Epithelial cell of esophagus (primary cell): ENCODE measurements around the gene ASCC3.

Source experiments
- DNase-seq: peaks from one replicate; pipeline ENCODE4 v3.0.0; 2010; ENCODE audit warnings: low read depth
- H3K4me3 ChIP-seq: 2 replicates; pipeline ENCODE4 v1.5.1; 2011; ENCODE audit warnings: mild to moderate bottlenecking, low read length, control low read depth
- TF ChIP-seq, protein P1 (sequence below): IDR thresholded peaks from 2 replicates; pipeline ENCODE4 v1.5.1; 2011; ENCODE audit warnings: low read depth, mild to moderate bottlenecking, low read length, control low read depth, inconsistent platforms; ENCODE audit not compliant: insufficient read depth; ENCODE audit errors: missing control alignments

ASCC3 gene

DNA sequence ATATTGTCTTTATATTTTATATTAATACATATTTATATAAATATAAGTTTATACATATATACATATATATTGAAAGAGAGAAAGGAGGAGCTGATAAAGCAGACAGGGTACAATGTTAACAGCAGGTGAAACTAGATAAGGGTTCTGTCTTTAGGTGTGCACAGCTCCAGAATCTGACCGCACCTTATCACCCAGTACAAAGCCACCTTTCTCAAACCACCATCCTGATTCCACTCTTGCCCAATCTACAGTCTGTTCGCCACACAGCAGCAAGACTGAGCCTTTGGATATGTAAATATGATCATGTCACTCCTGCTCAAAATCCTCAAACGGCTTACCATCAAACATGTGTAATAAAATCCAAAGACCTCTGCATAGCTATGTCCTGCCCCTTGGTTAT, 34.7 kb upstream of the ASCC3 start:
- TF ChIP-seq, protein P1, sequence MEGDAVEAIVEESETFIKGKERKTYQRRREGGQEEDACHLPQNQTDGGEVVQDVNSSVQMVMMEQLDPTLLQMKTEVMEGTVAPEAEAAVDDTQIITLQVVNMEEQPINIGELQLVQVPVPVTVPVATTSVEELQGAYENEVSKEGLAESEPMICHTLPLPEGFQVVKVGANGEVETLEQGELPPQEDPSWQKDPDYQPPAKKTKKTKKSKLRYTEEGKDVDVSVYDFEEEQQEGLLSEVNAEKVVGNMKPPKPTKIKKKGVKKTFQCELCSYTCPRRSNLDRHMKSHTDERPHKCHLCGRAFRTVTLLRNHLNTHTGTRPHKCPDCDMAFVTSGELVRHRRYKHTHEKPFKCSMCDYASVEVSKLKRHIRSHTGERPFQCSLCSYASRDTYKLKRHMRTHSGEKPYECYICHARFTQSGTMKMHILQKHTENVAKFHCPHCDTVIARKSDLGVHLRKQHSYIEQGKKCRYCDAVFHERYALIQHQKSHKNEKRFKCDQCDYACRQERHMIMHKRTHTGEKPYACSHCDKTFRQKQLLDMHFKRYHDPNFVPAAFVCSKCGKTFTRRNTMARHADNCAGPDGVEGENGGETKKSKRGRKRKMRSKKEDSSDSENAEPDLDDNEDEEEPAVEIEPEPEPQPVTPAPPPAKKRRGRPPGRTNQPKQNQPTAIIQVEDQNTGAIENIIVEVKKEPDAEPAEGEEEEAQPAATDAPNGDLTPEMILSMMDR, result no peak
- no peak overlapping the region for H3K4me3 ChIP-seq
- DNase-seq, result no peak

DNA sequence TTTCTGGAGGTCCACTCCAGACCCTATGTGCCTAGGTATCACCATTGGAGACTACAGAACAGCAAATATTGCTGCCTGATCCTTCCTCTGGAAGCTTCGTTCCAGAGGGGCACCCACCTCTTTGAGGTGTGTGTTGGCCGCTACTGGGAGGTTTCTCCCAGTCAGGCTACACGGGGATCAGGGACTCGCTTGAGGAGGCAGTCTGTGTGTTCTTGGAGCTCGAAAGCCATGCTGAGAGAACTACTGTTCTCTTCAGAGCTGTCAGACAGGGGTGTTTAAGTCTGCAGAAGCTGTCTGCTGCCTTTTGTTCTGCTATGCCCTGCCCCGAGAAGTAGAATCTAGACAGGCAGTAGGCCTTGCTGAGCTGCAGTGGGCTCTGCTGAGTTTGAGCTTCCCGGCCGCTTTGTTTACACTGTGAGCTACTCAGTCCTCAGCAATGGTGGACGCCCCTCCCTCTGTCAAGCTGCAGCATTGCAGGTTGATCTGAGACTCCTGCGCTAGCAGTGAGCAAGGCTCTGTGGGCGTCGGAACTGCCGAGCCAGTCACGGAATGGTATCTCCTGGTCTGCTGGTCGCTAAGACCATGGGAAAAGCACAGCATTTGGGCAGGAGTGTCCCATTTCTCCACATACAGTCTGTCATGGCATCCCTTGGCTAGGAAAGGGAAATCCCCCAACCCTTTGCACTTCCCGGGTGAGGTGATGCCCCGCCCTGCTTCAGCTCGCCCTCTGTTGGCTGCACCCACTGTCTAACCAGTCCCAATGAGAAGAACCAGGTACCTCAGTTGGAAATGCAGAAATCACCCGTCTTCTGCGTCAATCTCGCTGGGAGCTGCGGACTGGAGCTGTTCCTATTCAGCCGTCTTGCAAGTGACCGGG, 32.5 kb upstream of the ASCC3 start:
- TF ChIP-seq, protein P1, result no peak
- peak overlapping the region; percentile 33 for H3K4me3 ChIP-seq
- peak; percentile 60 for DNase-seq

DNA sequence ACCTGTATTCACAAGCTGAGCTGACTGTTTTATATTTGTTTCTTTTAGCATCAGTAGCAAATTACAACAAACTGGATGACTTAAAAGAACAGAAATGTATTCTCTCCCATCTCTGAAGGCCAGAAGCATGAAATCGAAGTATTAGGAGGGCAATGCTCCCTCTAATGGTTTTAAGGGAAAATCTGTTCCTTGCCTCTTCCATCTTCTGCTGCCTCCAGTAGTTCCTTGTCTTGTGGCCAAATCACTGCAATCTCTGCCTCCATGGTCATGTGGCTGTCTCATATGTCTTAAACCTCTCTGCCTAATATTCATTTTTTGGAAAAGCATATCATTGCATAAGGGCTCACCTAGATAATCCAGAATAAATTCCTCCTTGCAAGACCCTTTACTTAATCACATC, 25.2 kb upstream of the ASCC3 start:
- H3K4me3 ChIP-seq, result no peak overlapping the region
- DNase-seq, result no peak
- TF ChIP-seq, protein P1, result no peak

DNA sequence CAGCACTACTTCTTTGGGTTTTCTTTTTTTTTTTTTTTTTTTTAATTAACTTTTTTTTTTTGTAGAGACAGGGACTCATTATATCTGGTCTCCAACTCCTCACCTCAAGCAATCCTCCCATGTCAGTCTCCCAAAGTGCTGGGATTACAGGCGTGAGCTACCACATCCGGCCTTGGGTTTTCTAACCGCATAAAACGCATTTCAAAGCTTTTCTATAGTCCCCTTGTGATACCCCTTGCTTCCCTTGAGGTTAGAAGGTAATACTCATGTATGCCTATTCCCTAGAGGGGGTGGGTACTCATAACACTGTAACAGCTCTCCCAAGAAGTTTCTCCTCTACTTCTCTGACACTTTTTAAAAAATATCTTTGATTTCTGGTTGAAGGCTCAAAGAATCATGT, 23.9 kb upstream of the ASCC3 start:
- TF ChIP-seq, protein P1, result no peak
- no peak for DNase-seq
- H3K4me3 ChIP-seq, result no peak overlapping the region

DNA sequence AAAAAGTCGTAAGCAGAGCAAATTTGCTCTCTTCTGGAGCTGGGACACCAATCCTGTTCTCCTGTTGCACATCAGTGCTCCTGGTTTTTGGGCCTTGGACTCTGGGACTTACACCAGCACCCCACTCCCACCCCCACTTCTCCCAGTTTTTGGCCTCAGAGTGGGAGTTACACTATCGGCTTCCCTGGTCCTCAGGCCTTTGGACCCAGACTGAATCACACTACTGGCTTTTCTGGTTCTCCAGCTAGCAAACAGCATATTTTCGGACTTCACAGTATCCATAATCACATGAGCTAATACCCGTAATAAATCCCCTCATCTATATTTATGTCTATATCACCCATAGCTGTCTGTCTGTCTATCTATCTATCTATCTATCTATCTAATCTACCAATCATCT, 23.2 kb upstream of the ASCC3 start:
- no peak for DNase-seq
- H3K4me3 ChIP-seq, result no peak overlapping the region
- TF ChIP-seq, protein P1, result no peak

DNA sequence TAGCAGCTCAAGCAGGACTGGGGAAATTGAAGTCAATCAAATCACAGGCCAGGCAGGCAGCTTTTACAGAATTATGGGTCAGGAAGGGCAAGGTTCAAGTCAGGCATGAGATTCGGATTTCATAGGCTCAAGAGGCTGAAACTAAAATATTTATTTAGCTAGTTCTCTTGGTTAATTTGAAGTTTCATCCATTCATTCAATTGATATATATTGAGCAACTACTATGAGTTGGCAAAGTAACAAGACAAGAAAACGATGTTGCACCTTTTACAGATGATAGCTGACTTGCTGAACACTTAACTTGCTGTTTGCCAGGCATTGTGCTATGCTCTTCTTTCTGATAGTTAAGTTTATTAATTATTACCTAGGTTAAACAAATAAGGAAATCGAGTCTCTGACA, 20.5 kb upstream of the ASCC3 start:
- DNase-seq, result no peak
- TF ChIP-seq, protein P1, result no peak
- H3K4me3 ChIP-seq, result no peak overlapping the region

DNA sequence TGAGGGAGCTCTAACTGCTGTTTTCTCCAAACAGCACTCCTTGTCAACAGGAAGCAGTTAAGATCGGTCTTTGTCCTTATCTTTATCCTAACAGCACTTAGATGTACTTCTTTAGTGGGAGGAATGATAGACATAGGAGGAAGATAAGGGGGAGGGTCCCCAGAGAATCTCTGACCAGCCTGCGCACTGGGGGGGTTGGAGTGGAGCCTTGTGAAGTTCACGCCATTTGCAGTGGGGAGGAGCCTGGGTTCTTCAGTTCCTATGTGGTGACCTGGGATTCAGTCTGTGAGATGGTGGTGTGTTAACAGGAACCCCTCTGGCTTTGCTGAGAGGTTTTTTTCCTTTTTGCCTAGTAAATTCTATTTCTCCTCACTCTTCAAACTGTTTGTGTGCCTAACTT, 18.1 kb upstream of the ASCC3 start:
- TF ChIP-seq, protein P1, result no peak
- H3K4me3 ChIP-seq, result no peak overlapping the region
- no peak for DNase-seq
